GM18526 (cell line): Measurements from ENCODE around the gene ANKRD60.

ENCODE experiments used
- POLR2A ChIP-seq: IDR thresholded peaks from 3 replicates; pipeline ENCODE4 v1.6.1; 2011; ENCODE audit not compliant: insufficient read length; ENCODE audit errors: extremely low read depth

The ANKRD60 gene

GRCh38 chr20:58171796-58172425, 56.5 kb downstream of the ANKRD60 start:
- no peak for TF ChIP-seq POLR2A

GRCh38 chr20:58169450-58169849, 59.0 kb downstream of the ANKRD60 start:
- no peak for TF ChIP-seq POLR2A

GRCh38 chr20:58168843-58169242, 59.6 kb downstream of the ANKRD60 start:
- no peak for TF ChIP-seq POLR2A

GRCh38 chr20:58167759-58168158, 60.7 kb downstream of the ANKRD60 start:
- no peak for TF ChIP-seq POLR2A
